ENCODE results near the gene VWC2. TPM values are rescaled to one million over a fixed set of nuclear protein-coding genes. Genes with fewer than 3 reads are reported as not detected.

Gene VWC2
- total RNA-seq, 1 donor from 2014 or later: not detected

DNA sequence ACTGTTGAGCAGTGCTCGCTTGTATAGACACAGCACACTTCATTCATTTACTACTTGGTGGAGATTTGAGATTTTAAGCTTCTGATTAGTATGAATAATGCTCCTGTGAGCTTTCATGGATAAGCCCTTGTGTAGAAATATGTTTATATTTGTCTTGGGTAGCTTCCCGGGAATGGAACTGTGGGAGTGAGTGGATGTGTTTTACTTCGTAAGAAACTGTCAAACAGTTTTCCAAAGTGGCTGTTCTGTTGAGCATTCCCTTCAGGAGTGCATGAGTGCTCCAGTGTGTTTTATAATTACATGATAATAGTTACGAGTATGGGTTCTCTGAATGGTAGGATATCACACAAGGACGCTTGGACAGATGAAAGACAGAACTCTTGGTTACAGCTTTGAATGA lies 49.4 kb downstream of the VWC2 start:
- Mint-ChIP-seq H3K4me3 (no peak overlapping the region), H3K27ac (no peak overlapping the region), H3K27me3 (no peaks in the 10 kb centered on the region), H3K36me3 (ENCODE audit: low read depth) (no peaks in the 10 kb centered on the region), H3K4me1 (no peaks in the 10 kb centered on the region), H3K9me3 (peaks cover 12% of the 10 kb centered on the region)
- TF ChIP-seq, protein P1, sequence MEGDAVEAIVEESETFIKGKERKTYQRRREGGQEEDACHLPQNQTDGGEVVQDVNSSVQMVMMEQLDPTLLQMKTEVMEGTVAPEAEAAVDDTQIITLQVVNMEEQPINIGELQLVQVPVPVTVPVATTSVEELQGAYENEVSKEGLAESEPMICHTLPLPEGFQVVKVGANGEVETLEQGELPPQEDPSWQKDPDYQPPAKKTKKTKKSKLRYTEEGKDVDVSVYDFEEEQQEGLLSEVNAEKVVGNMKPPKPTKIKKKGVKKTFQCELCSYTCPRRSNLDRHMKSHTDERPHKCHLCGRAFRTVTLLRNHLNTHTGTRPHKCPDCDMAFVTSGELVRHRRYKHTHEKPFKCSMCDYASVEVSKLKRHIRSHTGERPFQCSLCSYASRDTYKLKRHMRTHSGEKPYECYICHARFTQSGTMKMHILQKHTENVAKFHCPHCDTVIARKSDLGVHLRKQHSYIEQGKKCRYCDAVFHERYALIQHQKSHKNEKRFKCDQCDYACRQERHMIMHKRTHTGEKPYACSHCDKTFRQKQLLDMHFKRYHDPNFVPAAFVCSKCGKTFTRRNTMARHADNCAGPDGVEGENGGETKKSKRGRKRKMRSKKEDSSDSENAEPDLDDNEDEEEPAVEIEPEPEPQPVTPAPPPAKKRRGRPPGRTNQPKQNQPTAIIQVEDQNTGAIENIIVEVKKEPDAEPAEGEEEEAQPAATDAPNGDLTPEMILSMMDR (IDR thresholded peaks at IDR 0.05): no peak
- intact Hi-C loops (cut with micrococcal nuclease): no loop called here
- ATAC-seq (ENCODE audit: low read depth) (no peak), DNase-seq (no peak)
- ChIA-PET CTCF (no interaction called here), POLR2A (no interaction called here)

DNA sequence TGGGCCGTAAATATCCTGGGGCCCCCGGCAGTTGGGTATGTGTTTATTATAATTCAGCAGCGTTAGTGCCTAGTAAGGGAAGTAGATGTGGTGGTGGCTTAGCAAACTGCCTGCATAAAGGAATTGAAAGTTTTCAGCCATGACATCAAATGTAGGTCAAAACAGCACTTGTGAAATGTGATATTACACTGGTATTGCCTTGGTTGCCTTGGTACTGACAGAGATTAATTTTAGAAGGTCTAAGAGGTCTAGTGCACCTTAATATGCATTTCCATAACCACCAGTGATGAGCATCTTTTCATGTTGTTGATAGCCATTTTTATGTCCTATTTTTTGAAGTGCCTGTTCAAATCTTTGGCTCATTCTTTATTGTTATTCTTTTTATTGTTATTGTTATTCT lies 50.1 kb downstream of the VWC2 start:
- intact Hi-C loops (cut with micrococcal nuclease): no loop called here
- H3K4me1 Mint-ChIP-seq: no peaks in the 10 kb centered on the region

DNA sequence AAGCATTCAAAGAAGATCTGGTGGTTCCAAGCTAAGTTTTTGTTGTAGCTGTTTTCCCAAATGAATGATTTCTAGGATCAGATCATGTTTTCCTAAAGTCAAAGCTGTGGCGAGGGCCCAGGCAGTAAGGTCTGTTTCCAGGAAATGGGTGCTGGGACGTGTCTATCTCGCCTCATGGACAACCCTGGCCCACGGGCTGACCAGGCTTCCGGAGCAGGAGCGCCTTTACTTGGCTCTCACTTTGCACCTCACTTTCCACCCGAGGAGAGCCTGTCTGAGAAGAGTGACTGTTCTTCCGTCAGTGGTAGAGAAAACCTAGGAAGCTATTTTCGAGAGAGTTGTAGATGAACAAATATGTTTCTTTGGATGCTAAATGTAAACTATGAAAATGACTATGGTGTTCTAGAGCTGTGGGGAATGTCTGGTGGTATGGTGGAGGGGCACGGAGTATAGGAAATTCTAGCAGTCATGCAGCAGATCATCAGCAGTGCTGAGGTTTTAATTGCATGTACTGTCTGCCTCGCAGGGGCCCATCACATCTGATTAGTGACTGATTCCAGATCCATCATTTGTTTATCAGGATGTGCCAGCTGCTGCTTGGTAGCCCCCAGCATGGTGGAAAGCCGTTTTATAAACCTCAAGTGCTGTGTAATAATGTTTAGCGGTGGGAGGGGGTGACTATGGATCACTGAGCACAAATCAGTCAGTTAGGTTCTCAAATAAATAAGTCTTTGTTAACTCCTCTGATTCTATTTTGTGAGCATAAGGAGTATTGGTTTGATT lies 66.6 kb downstream of the VWC2 start:
- H3K9me3 Mint-ChIP-seq: no peaks in the 10 kb centered on the region
- ChIA-PET POLR2A (no interaction called here), CTCF (no interaction called here)
- DNase-seq (no peak), ATAC-seq (ENCODE audit: low read depth) (no peak)
- H3K27ac Mint-ChIP-seq: no peak overlapping the region
- TF ChIP-seq, protein P1 (IDR thresholded peaks at IDR 0.05): no peak
- intact Hi-C loops (cut with micrococcal nuclease): no loop called here
- H3K4me1 Mint-ChIP-seq: no peaks in the 10 kb centered on the region
- H3K36me3 Mint-ChIP-seq (ENCODE audit: low read depth): no peaks in the 10 kb centered on the region
- peaks cover 3% of the 10 kb centered on the region for H3K27me3 Mint-ChIP-seq
- H3K4me3 Mint-ChIP-seq: no peak overlapping the region

More for the DNA sequence above, 50.1 kb downstream of the VWC2 start:
- no peak overlapping the region for H3K27ac Mint-ChIP-seq
- H3K36me3 Mint-ChIP-seq (ENCODE audit: low read depth): no peaks in the 10 kb centered on the region
- H3K4me3 Mint-ChIP-seq: no peak overlapping the region
- POLR2A ChIA-PET: no interaction called here
- H3K9me3 Mint-ChIP-seq: peaks cover 12% of the 10 kb centered on the region
- no peaks in the 10 kb centered on the region for H3K27me3 Mint-ChIP-seq
- TF ChIP-seq, protein P1 (IDR thresholded peaks at IDR 0.05): no peak
- ATAC-seq (ENCODE audit: low read depth) (no peak), DNase-seq (no peak)
- CTCF ChIA-PET: no interaction called here

DNA sequence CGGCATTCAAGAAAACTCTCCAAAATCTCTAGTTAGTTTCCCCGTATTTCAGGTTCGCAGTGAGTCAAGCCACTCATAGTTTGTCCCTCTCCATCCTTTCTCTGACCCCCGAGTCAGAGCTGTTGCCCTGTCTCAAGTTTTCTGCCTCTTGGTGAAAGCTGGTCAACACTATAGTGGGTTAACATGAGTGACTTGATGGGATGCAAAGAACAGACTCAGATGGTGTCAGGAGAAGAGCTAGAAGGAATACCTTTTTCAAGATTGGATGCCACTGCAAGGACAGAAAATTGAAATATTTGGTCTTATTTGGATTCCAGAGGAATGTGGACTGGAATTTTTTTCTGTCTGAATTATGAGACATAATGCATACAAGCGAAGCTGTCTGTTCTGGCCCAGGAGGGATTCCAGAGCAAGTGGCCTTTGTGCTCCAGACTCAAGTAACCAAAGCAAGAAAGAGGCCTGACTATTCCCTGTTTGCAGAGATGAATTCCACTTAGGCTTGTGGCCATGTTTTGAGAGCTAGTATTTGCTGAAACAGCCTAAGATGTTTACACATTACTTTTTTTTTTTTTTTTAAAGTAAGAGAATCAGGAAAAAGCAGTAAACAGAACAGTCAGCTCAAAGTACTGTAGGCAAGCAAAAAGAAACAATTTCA lies 67.4 kb downstream of the VWC2 start:
- Mint-ChIP-seq H3K9me3 (no peaks in the 10 kb centered on the region), H3K36me3 (ENCODE audit: low read depth) (no peaks in the 10 kb centered on the region), H3K27ac (no peak overlapping the region), H3K4me3 (no peak overlapping the region), H3K27me3 (no peaks in the 10 kb centered on the region), H3K4me1 (no peaks in the 10 kb centered on the region)
- POLR2A ChIA-PET: no interaction called here
- DNase-seq: no peak
- TF ChIP-seq, protein P1 (IDR thresholded peaks at IDR 0.05): no peak
- ATAC-seq (ENCODE audit: low read depth): no peak
- intact Hi-C loops (cut with micrococcal nuclease): no loop called here
- CTCF ChIA-PET: no interaction called here

DNA sequence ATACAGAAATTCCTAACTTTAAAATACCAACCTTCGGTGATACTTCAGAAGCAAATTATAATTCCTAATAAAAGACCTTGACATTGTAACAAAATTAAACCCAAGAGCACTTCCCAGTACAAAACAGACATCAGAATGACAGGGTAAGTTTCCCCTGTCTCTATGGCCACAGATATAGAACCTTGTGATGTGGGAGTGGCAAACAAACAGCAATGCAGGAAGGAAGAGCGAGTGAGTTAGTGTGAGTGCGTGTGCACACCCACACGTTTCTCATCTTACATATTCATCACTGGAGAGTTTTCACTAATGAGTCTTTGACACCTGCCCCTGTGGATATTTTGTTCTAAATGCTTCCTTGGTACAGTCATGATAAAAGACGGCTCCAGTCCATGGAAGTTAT lies 72.2 kb downstream of the VWC2 start:
- ChIA-PET CTCF (no interaction called here), POLR2A (no interaction called here)
- Mint-ChIP-seq H3K36me3 (ENCODE audit: low read depth) (no peaks in the 10 kb centered on the region), H3K27me3 (no peaks in the 10 kb centered on the region), H3K4me3 (no peak overlapping the region), H3K9me3 (no peaks in the 10 kb centered on the region), H3K27ac (no peak overlapping the region), H3K4me1 (no peaks in the 10 kb centered on the region)
- DNase-seq (no peak), ATAC-seq (ENCODE audit: low read depth) (no peak)
- TF ChIP-seq, protein P1 (IDR thresholded peaks at IDR 0.05): no peak
- intact Hi-C loops (cut with micrococcal nuclease): no loop called here
